Hepatocyte (in vitro differentiated cells): ENCODE data around the gene DSCAM.

ENCODE experiments used
- EZH2 ChIP-seq: fragments of 200-600 bp; sonication (generic); IDR thresholded peaks from 2 replicates; pipeline ENCODE4 v1.6.1; 2016; ENCODE audit warnings: antibody characterized with exemption, mild to moderate bottlenecking, borderline replicate concordance
- TF ChIP-seq, protein P1 (sequence below): fragments of 200-600 bp; sonication (generic); IDR thresholded peaks from 2 replicates; pipeline ENCODE4 v1.5.1; 2016; ENCODE audit warnings: antibody characterized with exemption, mild to moderate bottlenecking; ENCODE audit not compliant: poor library complexity

DNA sequence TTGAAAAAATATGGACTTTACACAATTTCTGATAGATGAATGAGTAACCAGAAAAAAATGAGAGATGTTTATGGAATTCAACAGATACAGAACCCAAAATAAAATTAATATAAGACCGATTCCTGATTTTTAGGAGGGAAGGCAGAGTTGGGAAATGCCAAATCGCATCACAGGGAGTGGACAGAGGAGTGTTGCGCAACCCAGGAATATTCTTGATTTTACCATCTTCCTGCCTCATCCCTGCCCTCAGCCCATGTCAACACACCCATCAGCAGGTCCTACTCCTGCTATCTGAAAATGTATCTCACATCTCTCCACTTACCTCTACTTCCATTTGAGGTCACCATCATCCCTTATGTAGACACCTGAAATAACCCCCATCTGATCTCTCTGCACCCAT lies 221.0 kb downstream of the DSCAM start:
- TF ChIP-seq, protein P1, sequence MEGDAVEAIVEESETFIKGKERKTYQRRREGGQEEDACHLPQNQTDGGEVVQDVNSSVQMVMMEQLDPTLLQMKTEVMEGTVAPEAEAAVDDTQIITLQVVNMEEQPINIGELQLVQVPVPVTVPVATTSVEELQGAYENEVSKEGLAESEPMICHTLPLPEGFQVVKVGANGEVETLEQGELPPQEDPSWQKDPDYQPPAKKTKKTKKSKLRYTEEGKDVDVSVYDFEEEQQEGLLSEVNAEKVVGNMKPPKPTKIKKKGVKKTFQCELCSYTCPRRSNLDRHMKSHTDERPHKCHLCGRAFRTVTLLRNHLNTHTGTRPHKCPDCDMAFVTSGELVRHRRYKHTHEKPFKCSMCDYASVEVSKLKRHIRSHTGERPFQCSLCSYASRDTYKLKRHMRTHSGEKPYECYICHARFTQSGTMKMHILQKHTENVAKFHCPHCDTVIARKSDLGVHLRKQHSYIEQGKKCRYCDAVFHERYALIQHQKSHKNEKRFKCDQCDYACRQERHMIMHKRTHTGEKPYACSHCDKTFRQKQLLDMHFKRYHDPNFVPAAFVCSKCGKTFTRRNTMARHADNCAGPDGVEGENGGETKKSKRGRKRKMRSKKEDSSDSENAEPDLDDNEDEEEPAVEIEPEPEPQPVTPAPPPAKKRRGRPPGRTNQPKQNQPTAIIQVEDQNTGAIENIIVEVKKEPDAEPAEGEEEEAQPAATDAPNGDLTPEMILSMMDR: no peak
- no peak for TF ChIP-seq EZH2
